ENCODE data around the gene MSI1. TPM values are rescaled to one million over a fixed set of nuclear protein-coding genes. Genes with fewer than 3 reads are reported as not detected.

Gene MSI1
- total RNA-seq, 1 experiment from 2014 or later: 26.0 TPM

- Histone ChIP-seq H3K36me3 (ENCODE audit: control insufficient read depth in 1 of 2, insufficient read depth in 2 of 2, low read length in 2 of 2) (no peaks in the 10 kb centered on the region), H3K79me2 (ENCODE audit: insufficient read depth, low read length) (no peaks in the 10 kb centered on the region), H3K27ac (ENCODE audit: low read depth, low read length) (no peak overlapping the region), H3K9me2 (ENCODE audit: insufficient read depth) (no peaks in the 10 kb centered on the region), H2AFZ (ENCODE audit: low read depth, low read length, poor library complexity, severe bottlenecking) (no peak overlapping the region), H3K4me3 (replicated peaks in 1 of 2; ENCODE audit: low read depth in 1 of 2, low read length in 2 of 2) (no peak overlapping the region), H3K9ac (ENCODE audit: low read length) (no peak overlapping the region), H3K9me3 (ENCODE audit: control insufficient read depth in 1 of 2, insufficient read depth in 1 of 2, low read depth in 1 of 2, low read length in 2 of 2) (no peaks in the 10 kb centered on the region), H4K20me1 (ENCODE audit: insufficient read depth) (no peaks in the 10 kb centered on the region), H3K4me2 (ENCODE audit: low read length) (no peak overlapping the region), H3K4me1 (ENCODE audit: control insufficient read depth in 1 of 2, insufficient read depth in 2 of 2, low read length in 2 of 2) (no peaks in the 10 kb centered on the region), H3K27me3 (ENCODE audit: insufficient read depth, low read length) (no peaks in the 10 kb centered on the region)
- DNase-seq (ENCODE audit: low read depth, low spot score) (no peak), ATAC-seq (no peak)
- ChIA-PET RAD21 (ENCODE audit: low non-redundant PET in 1 of 2, low total read pairs in 2 of 2, uncharacterized antibody in 2 of 2, unreplicated experiment in 2 of 2) (no interaction called here), POLR2A (no interaction called here), CTCF (no interaction called here)
- intact Hi-C loops (cut with micrococcal nuclease): no loop called here
- BruUV-seq (replicated peaks): no TSS peak
- no peak for TF ChIP-seq ELF1 (IDR thresholded peaks at IDR 0.05; ENCODE audit: borderline replicate concordance, low read depth)
- TF ChIP-seq JUND (IDR thresholded peaks at IDR 0.05): no peak
- no peak for TF ChIP-seq SRF (IDR thresholded peaks at IDR 0.05; ENCODE audit: low read depth)
- TF ChIP-seq CEBPB (IDR thresholded peaks at IDR 0.05; ENCODE audit: low read depth): no peak
- TF ChIP-seq RAD21 (IDR thresholded peaks at IDR 0.05; ENCODE audit: low read depth): no peak
- no peak for TF ChIP-seq EZH2 (IDR thresholded peaks at IDR 0.05)
- TF ChIP-seq TCF7L2 (IDR thresholded peaks at IDR 0.05; ENCODE audit: borderline replicate concordance, extremely low read depth, insufficient read depth, insufficient read length): no peak
Observed at GRCh38 chr12:120417917-120418580, 49.1 kb upstream of the MSI1 start.

DNA sequence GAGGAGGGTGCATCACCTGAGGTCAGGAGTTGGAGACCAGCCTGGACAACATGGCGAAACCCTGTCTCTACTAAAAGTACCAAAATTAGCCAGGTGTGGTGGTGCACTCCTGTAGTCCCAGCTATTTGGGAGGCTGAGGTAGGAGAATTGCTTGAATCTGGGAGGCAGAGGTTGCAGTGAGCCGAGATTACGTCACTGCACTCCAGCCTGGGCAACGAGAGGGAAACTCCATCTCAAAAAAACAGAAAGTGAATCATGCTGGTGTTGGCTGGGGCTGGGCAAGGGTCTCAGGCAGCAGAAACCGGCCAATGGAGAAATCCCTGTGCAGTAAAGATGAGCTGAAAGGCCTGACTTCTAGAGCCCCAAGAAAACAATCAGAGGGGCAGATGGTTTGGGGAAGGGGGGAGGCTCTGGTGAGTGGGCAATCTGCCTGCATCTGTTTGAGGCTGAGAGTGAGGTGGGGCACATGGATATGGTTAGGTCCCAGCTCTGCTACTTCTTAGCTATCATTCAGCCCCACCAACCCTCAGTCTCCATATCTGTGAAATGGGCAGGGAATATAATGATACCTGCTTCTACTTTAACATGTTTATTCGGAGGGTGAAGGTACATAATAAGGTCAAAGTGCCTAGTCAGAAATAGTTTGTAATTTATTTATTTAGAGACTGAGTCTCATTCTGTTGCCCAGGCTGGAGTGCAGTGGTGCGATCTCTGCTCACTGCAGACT is 47.7 kb upstream of the MSI1 start:
- no peaks in the 10 kb centered on the region for H3K79me2 ChIP-seq (ENCODE audit: insufficient read depth, low read length)
- DNase-seq (ENCODE audit: low read depth, low spot score): no peak
- ATAC-seq: no peak
- BruUV-seq (replicated peaks): no TSS peak
- H3K27ac ChIP-seq (ENCODE audit: low read depth, low read length): no peak overlapping the region
- H3K36me3 ChIP-seq (ENCODE audit: control insufficient read depth in 1 of 2, insufficient read depth in 2 of 2, low read length in 2 of 2): no peaks in the 10 kb centered on the region
- H3K27me3 ChIP-seq (ENCODE audit: insufficient read depth, low read length): no peaks in the 10 kb centered on the region
- H3K9ac ChIP-seq (ENCODE audit: low read length): no peak overlapping the region
- no peaks in the 10 kb centered on the region for H3K9me3 ChIP-seq (ENCODE audit: control insufficient read depth in 1 of 2, insufficient read depth in 1 of 2, low read depth in 1 of 2, low read length in 2 of 2)
- no peaks in the 10 kb centered on the region for H4K20me1 ChIP-seq (ENCODE audit: insufficient read depth)
- ChIA-PET RAD21 (ENCODE audit: low non-redundant PET in 1 of 2, low total read pairs in 2 of 2, uncharacterized antibody in 2 of 2, unreplicated experiment in 2 of 2) (no interaction called here), CTCF (no interaction called here), POLR2A (no interaction called here)
- H3K4me2 ChIP-seq (ENCODE audit: low read length): no peak overlapping the region
- H3K4me3 ChIP-seq (replicated peaks in 1 of 2; ENCODE audit: low read depth in 1 of 2, low read length in 2 of 2): no peak overlapping the region
- intact Hi-C loops (cut with micrococcal nuclease): no loop called here
- no peaks in the 10 kb centered on the region for H3K4me1 ChIP-seq (ENCODE audit: control insufficient read depth in 1 of 2, insufficient read depth in 2 of 2, low read length in 2 of 2)
- no peaks in the 10 kb centered on the region for H3K9me2 ChIP-seq (ENCODE audit: insufficient read depth)
- no peak for TF ChIP-seq EGR1 (IDR thresholded peaks at IDR 0.05; ENCODE audit: low read depth)
- TF ChIP-seq CBX3 (IDR thresholded peaks at IDR 0.05; ENCODE audit: low read depth): no peak
- no peak for TF ChIP-seq FOSL1 (IDR thresholded peaks at IDR 0.05; ENCODE audit: low read depth)
- no peak for TF ChIP-seq JUND (IDR thresholded peaks at IDR 0.05)
- TF ChIP-seq SIN3A (IDR thresholded peaks at IDR 0.05; ENCODE audit: low read depth): no peak
- TF ChIP-seq MAX (IDR thresholded peaks at IDR 0.05): no peak
- TF ChIP-seq EZH2 (IDR thresholded peaks at IDR 0.05): no peak
- TF ChIP-seq EZH2phosphoT487 (IDR thresholded peaks at IDR 0.05; ENCODE audit: borderline replicate concordance): no peak
- H2AFZ ChIP-seq (ENCODE audit: low read depth, low read length, poor library complexity, severe bottlenecking): no peak overlapping the region
